Cardiac muscle cell (in vitro differentiated cells and primary cell): ENCODE data around the gene RPL31. TPM values are rescaled to one million over a fixed set of nuclear protein-coding genes. Genes with fewer than 3 reads are reported as not detected.

ENCODE experiments used
- DNase-seq, 2 donors: peaks; one replicate each; pipeline versions ENCODE4 v3.0.0 to v3.0.0-alpha.2; 2010 to 2017; ENCODE audit warnings: low read depth in 1 of 2, low spot score in 1 of 2
- H3K27ac ChIP-seq: fragments of 200-600 bp; sonication (generic); 2 replicates; pipeline ENCODE4 v1.5.1; 2016
- H3K27me3 ChIP-seq: fragments of 200-600 bp; sonication (generic); 2 replicates; pipeline ENCODE4 v1.6.0; 2016; ENCODE audit warnings: control low read depth
- H3K36me3 ChIP-seq: fragments of 200-600 bp; sonication (generic); 2 replicates; pipeline ENCODE4 v1.5.1; 2016; ENCODE audit warnings: control low read depth
- H3K4me1 ChIP-seq: fragments of 200-600 bp; sonication (generic); 2 replicates; pipeline ENCODE4 v1.8.1; 2017; ENCODE audit warnings: low read depth, mild to moderate bottlenecking, mixed run types
- H3K4me3 ChIP-seq: fragments of 200-600 bp; sonication (generic); 2 replicates; pipeline ENCODE4 v1.5.1; 2016; ENCODE audit warnings: mild to moderate bottlenecking
- H3K9me3 ChIP-seq: fragments of 200-600 bp; sonication (generic); 2 replicates; pipeline ENCODE4 v1.5.1; 2017; ENCODE audit warnings: low read depth, mild to moderate bottlenecking, control low read depth
- polyA plus RNA-seq: library from polyadenylated mRNA; unstranded; fragments of >200 nt; fragmentation: Nextera tagmentation; extraction: Ambion mirVana; gene quantifications from 2 replicates; pipeline ENCODE4 v1.2.1, GENCODE V29; 2016
- total RNA-seq: library from RNA; depleted of rRNA; stranded (reverse); fragments of >200 nt; gene quantifications from 2 replicates; pipeline ENCODE4 v1.2.3, GENCODE V29; 2016
- TF ChIP-seq, protein P1 (sequence below): IDR thresholded peaks from 2 replicates; pipeline ENCODE4 v1.5.1; 2012; ENCODE audit warnings: low read depth, mild to moderate bottlenecking, low read length

Gene RPL31
- total and polyA plus RNA-seq, 2 experiments from 2014 or later: 458 to 1,385 TPM

DNA sequence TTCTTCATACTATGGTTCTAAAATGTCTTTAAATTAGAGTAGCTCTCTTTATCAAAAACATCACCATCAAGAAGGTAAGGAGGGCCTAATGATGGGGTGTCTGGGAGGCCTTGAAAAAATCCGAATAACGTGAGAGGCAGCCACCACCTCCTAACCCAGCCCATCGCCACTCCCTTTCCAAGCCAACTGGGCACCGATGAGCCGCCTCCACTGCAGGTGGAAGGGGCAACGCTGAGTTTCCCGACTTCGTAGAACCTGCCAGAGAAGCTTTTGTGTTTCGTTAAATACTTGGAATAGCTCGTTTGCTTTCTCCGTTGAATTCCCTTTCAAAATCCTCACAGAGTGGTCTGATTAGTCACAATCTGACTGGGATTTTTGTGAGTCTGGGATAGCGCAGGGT, 22.0 kb upstream of the RPL31 start:
- no peak for DNase-seq
- no peaks in the 10 kb centered on the region for H3K9me3 ChIP-seq
- H3K4me3 ChIP-seq: no peak overlapping the region
- no peaks in the 10 kb centered on the region for H3K27me3 ChIP-seq
- TF ChIP-seq, protein P1, sequence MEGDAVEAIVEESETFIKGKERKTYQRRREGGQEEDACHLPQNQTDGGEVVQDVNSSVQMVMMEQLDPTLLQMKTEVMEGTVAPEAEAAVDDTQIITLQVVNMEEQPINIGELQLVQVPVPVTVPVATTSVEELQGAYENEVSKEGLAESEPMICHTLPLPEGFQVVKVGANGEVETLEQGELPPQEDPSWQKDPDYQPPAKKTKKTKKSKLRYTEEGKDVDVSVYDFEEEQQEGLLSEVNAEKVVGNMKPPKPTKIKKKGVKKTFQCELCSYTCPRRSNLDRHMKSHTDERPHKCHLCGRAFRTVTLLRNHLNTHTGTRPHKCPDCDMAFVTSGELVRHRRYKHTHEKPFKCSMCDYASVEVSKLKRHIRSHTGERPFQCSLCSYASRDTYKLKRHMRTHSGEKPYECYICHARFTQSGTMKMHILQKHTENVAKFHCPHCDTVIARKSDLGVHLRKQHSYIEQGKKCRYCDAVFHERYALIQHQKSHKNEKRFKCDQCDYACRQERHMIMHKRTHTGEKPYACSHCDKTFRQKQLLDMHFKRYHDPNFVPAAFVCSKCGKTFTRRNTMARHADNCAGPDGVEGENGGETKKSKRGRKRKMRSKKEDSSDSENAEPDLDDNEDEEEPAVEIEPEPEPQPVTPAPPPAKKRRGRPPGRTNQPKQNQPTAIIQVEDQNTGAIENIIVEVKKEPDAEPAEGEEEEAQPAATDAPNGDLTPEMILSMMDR: no peak
- no peak overlapping the region for H3K27ac ChIP-seq
- no peaks in the 10 kb centered on the region for H3K4me1 ChIP-seq
- no peaks in the 10 kb centered on the region for H3K36me3 ChIP-seq

DNA sequence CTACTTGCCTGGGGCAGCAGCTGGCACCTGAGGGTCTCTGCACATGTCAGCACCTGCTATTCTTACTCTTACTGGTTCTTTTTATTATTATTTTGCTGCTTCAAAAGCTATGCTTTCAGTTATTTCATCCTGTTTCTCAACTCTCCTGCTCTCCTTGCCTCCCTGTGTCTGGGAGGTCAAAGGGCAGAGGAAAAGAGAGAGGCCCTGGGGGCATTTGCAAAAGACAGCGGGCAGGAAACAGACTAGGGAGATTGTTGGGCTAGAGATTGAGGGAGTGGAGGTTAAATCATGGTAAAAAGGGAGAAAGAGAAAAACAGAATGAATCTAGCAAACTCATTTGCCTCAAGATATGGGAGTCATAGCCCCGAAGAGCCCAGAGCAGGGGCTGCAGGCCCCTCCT, 21.1 kb upstream of the RPL31 start:
- Histone ChIP-seq H3K27ac (no peak overlapping the region), H3K4me1 (no peaks in the 10 kb centered on the region), H3K36me3 (no peaks in the 10 kb centered on the region), H3K9me3 (no peaks in the 10 kb centered on the region), H3K27me3 (no peaks in the 10 kb centered on the region), H3K4me3 (no peak overlapping the region)
- no peak for DNase-seq
- TF ChIP-seq, protein P1: no peak

DNA sequence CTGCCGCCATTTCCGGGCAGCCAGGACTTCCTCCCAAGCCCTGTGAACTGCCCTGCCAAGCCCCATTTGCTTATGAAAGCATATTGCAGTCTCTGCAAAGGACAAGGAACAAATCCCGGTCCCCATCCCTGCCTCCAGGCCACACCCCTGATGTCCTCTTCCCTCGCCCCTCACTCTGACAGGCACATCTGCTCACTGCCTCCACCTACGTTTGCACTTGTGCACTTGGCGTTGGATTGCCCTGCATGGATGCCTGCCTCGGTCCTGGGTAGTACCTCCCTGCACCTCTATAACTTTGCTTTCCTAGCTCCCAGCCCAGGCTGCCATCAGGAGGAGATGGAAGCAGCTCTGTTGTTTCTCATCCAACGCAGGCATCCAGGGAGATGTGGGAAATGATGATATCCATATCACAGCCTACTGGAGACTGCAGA, 19.6 kb upstream of the RPL31 start:
- H3K4me3 ChIP-seq: no peak overlapping the region
- H3K9me3 ChIP-seq: no peaks in the 10 kb centered on the region
- H3K27me3 ChIP-seq: no peaks in the 10 kb centered on the region
- TF ChIP-seq, protein P1: no peak
- DNase-seq: no peak
- H3K27ac ChIP-seq: no peak overlapping the region
- no peaks in the 10 kb centered on the region for H3K36me3 ChIP-seq
- H3K4me1 ChIP-seq: no peaks in the 10 kb centered on the region

DNA sequence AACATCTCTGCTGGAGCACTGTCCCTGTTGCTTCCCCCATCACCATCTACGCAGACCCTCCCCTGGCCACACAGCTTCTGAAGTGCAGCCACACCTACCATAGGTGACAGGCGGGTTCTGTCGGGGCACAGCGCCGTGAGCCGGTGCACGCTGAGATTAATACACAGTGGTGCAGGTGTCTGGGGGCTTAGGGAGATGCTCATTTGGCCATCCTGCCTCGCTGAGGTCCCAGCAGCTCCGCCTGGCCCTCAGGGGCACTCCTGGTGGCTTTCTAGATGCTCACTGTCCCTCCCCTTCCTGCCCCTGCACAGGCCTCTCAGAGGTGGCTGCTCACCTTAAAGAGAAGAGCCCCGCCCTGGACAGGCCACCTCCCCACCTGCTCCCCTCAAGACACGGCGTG, 18.9 kb upstream of the RPL31 start:
- no peak for DNase-seq
- no peaks in the 10 kb centered on the region for H3K4me1 ChIP-seq
- H3K9me3 ChIP-seq: no peaks in the 10 kb centered on the region
- no peaks in the 10 kb centered on the region for H3K36me3 ChIP-seq
- H3K27ac ChIP-seq: no peak overlapping the region
- H3K27me3 ChIP-seq: no peaks in the 10 kb centered on the region
- TF ChIP-seq, protein P1: no peak
- H3K4me3 ChIP-seq: no peak overlapping the region

DNA sequence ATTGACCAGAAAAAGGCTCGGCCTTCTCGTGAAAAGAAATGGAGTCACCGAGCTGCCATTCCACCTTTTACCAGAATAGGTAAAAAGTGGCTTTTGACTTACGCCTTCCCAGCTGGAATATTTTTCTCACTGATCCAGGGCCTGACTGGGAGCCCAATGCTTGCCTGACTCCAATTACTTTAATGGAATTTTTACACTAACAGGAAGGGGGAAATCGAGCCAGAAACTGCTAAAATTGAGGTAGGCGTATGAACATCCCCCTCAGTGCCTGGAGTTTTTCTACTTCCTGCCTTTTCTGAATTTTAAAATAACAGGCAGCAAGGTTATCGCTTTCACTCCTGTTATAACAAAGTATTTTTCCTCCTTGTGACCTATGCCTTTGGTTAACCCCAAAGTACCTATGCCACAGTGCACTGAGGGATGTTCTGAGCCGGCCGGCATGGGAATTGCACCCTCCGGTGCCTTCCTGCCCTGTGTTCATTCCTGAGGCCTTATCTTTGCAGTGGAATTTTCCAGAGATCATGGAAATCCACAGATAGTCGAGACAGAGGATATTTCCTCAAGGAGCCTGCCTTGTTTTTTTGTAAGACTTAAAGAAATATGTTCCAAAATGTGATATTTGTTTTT, 18.3 kb upstream of the RPL31 start:
- no peaks in the 10 kb centered on the region for H3K36me3 ChIP-seq
- TF ChIP-seq, protein P1: peak; percentile 4
- DNase-seq: peak in 1 of 2 donors; percentile 44
- H3K4me1 ChIP-seq: no peaks in the 10 kb centered on the region
- H3K9me3 ChIP-seq: no peaks in the 10 kb centered on the region
- H3K27ac ChIP-seq: no peak overlapping the region
- no peaks in the 10 kb centered on the region for H3K27me3 ChIP-seq
- no peak overlapping the region for H3K4me3 ChIP-seq

DNA sequence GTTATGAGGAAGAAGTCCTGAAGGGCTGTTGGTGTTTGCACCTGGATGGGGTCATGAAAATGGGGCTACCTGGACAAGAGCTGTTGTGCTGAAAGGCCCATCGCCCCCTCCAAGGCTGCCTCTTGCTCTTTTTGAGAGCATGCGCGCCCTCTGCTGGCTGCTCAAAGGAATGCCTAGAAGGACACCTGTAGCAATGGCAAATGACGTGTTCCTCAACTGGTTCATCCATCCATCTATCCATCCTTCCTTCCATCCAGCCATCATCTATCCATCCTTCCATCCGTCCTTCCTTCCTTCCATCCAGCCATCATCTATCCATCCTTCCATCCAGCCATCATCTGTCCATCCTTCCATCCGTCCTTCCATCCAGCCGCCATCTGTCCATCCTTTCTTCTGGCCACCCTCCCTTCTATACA, 17.2 kb upstream of the RPL31 start:
- DNase-seq: peak; percentile 82 to 83
- TF ChIP-seq, protein P1: peak; percentile 86
- Histone ChIP-seq H3K4me3 (no peak overlapping the region), H3K27ac (no peak overlapping the region), H3K4me1 (no peaks in the 10 kb centered on the region), H3K27me3 (no peaks in the 10 kb centered on the region), H3K36me3 (no peaks in the 10 kb centered on the region), H3K9me3 (no peaks in the 10 kb centered on the region)
